Thyroid gland (tissue), 4 donors: ENCODE data around the gene RPTN.

ENCODE experiments used
- CTCF ChIP-seq, 6 experiments: fragments of 200-600 bp in 3 of 6; fragments of 450-650 bp in 3 of 6; sonication (generic) in 3 of 6; IDR thresholded peaks; one replicate each; pipeline ENCODE4 v1.5.1; 2016 to 2019; ENCODE audit warnings: antibody characterized with exemption in 6 of 6, mild to moderate bottlenecking in 2 of 6, inconsistent platforms in 1 of 6, moderate library complexity in 1 of 6
- POLR2A ChIP-seq, 2 donors: fragments of 450-650 bp; IDR thresholded peaks; one replicate each; pipeline ENCODE4 v1.6.1; 2017; ENCODE audit warnings: antibody characterized with exemption in 2 of 2, mild to moderate bottlenecking in 2 of 2, moderate library complexity in 1 of 2

GRCh38 chr1:152168535-152168868 is 9.5 kb upstream of the RPTN start:
- TF ChIP-seq CTCF (IDR thresholded peaks at IDR 0.05) (no peak), POLR2A (IDR thresholded peaks at IDR 0.05) (no peak)
